ENCODE data around the gene OLR1. TPM values are rescaled to one million over a fixed set of nuclear protein-coding genes. Genes with fewer than 3 reads are reported as not detected.

OLR1 gene
- total RNA-seq, 1 donor from 2014 or later: not detected

- no peaks in the 10 kb centered on the region for H3K27me3 Mint-ChIP-seq (ENCODE audit: low read depth)
- H3K4me3 Mint-ChIP-seq: no peak overlapping the region
- H3K36me3 Mint-ChIP-seq (ENCODE audit: low read depth): no peaks in the 10 kb centered on the region
- H3K9me3 Mint-ChIP-seq: peaks cover 2% of the 10 kb centered on the region
- DNase-seq (ENCODE audit: low read depth, low spot score): no peak
- H3K4me1 Mint-ChIP-seq: no peaks in the 10 kb centered on the region
- H3K27ac Mint-ChIP-seq (ENCODE audit: unreplicated experiment): no peak overlapping the region
- no peak for TF ChIP-seq CTCF (conservative IDR thresholded peaks at IDR 0.05)
Measured at GRCh38 chr12:10111451-10111850, 60.5 kb downstream of the OLR1 start.

- no peak overlapping the region for H3K27ac Mint-ChIP-seq (ENCODE audit: unreplicated experiment)
- H3K9me3 Mint-ChIP-seq: peaks cover 10% of the 10 kb centered on the region
- peaks cover 8% of the 10 kb centered on the region for H3K36me3 Mint-ChIP-seq (ENCODE audit: low read depth)
- H3K27me3 Mint-ChIP-seq (ENCODE audit: low read depth): peaks cover 3% of the 10 kb centered on the region
- no peaks in the 10 kb centered on the region for H3K4me1 Mint-ChIP-seq
- no peak overlapping the region for H3K4me3 Mint-ChIP-seq
- no peak for TF ChIP-seq CTCF (conservative IDR thresholded peaks at IDR 0.05)
- DNase-seq (ENCODE audit: low read depth, low spot score): no peak
Measured at GRCh38 chr12:10110256-10110844, 61.6 kb downstream of the OLR1 start.

Other genes with a start within 250 kb of the OLR1 start
- gene CLEC2A, start 239.8 kb downstream of the OLR1 start, total RNA-seq: not detected in 2 replicates
- gene CLEC12A, start 200.7 kb downstream of the OLR1 start, total RNA-seq: not detected in 2 replicates
- not detected in 2 replicates for gene CLEC1B, start 173.0 kb downstream of the OLR1 start, total RNA-seq
- not detected in 2 replicates for gene CLEC12B, start 161.5 kb downstream of the OLR1 start, total RNA-seq
- gene CLEC9A, start 141.4 kb downstream of the OLR1 start, total RNA-seq: not detected in 2 replicates
- gene CLEC1A, start 73.1 kb downstream of the OLR1 start, total RNA-seq: not detected in 2 replicates
- gene CLEC7A, start 41.9 kb downstream of the OLR1 start, total RNA-seq: not detected in 2 replicates
- gene TMEM52B, start 6.9 kb upstream of the OLR1 start, total RNA-seq: not detected in 2 replicates
- gene GABARAPL1, start 40.7 kb upstream of the OLR1 start, total RNA-seq: 16.0 and 17.4 TPM in 2 replicates
- 0.12 TPM in 1 of 2 replicates, not detected in the other for gene KLRD1, start 135.7 kb upstream of the OLR1 start, total RNA-seq
- gene KLRK1, start 217.9 kb upstream of the OLR1 start, total RNA-seq: not detected in 2 replicates
- not detected in 2 replicates for gene KLRC4, start 237.6 kb upstream of the OLR1 start, total RNA-seq
- not detected in 2 replicates for gene KLRC3, start 248.5 kb upstream of the OLR1 start, total RNA-seq

All from neural crest cell (in vitro differentiated cells).